Hematopoietic multipotent progenitor cell treated with erythropoietin and hydrocortisone succinate and interleukin-3 and kit ligand, for 15 days (in vitro differentiated cells): ENCODE data around the gene USE1.
"Not testable (repeated sequence)": the region's sequence is repeated elsewhere in the genome, so short reads cannot be mapped to it uniquely, and the experiment has no call there.

Source experiments
- DNase-seq: peaks from one replicate; pipeline ENCODE4 v3.0.0-alpha.2; 2015; ENCODE audit warnings: low spot score

USE1 gene, protein sequence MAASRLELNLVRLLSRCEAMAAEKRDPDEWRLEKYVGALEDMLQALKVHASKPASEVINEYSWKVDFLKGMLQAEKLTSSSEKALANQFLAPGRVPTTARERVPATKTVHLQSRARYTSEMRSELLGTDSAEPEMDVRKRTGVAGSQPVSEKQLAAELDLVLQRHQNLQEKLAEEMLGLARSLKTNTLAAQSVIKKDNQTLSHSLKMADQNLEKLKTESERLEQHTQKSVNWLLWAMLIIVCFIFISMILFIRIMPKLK

DNA sequence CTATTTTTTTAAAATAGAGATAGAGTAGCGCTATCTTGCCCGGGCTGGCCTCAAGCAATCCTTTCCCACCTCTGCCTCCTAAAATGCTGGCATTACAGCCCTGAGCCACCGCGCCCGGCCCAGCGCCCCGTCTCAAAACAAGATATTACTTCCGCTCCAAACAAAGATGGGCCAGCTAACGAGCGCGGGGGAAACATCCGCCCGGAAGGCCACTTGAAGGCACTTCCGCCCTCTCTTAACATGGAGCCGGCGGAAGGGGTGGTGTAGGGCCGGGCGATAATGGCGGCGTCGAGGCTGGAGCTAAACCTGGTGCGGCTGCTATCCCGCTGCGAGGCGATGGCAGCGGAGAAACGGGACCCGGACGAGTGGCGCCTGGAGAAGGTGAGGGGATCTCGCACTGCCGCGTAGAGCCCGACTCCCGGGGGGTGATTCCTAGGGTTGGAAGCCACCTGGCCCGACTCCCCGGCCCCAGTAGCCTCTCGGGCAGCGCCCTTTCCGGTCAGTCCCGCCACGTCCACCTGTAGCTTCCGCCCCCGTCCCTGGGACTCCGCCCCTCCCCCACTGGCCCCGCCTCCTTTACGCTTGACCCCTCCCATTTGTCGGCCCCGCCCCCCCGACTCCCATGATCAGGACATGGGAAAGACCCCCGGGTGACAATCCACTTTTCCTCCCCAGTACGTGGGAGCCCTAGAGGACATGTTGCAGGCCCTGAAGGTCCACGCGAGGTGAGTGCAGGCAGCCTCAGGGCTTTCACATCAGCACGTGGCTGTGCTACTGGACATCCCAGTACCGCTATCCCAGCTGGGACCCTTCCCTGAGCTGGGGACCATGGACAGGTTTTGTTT lies at the start of gene USE1:
USE1 (plus strand) TSS at position 231 of the 845 bp plus-strand sequence; CDS start at position 280, 49 bp downstream.
- peak; percentile 94 for DNase-seq

DNA sequence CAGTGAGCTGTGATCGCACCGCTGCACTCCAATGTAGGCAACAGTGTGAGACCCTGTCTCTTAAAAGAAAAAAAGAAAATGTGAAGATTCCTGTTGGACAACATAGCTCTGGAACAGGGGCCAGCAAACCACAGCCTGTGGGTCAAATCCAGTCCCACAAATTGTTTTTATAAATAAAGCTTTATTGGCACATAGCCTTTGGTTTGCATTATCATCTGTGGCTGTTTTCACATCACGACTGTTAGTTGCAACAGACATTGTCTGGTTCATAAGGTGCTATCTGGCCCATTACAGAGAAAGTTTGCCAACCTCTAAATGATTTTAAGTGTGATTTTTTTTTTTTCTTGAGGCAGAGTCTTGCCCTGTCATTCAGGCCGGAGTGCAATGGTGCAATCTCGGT lies 49.4 kb upstream of the USE1 start:
- no peak for DNase-seq

DNA sequence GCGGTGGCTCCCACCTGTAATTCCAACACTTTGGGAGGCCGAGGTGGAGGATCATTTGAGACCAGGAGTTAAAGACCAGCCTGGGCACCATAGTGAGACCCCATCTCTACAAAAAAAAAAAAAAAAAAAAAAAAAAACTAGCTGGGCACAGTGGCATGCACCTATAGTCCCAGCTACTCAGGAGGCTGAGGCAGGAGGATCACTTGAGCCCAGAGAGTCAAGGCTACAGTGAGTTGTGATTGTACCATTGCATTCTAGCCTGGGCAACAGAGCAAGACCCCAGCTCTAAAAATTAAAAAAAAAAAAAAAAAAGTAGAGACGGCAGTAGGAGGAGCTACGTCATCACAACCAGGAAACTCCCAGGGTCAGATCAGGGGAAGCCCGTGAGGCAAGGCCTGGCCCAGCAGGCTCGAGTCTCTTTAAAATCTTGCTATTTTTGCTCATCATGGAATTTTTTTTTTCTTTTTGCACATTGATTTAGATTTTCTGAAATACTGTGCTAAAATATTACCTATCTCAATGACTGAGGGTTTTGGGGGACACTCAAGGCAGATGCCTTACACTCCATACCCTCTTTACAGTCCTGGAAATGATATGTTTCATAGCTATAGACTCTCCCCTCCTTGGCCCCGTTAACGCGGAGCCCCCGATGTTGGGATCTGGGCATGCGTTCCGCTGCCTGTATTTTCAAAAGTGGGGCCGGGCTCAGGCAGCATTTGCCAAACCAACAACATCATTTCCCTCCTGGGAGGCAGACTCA lies 44.4 kb upstream of the USE1 start:
- DNase-seq, result no peak

DNA sequence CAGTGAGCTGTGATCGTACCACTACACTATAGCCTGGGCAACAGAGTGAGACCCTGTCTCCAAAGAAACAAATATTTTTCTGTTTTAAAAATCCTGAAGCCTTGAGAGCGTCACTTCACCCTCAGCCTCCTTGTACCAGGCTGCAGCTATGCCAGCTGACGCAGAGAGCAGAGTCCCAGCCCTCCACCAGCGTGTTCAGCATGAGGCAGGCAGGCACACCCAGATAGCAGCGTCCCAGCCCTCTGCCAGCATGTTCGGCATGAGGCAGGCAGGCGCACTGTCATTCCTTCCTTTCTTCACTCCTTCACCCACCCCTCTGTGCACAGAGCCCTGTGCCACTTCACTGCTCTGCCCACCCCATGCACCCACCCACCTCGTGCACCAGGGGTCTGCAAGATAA lies 43.3 kb upstream of the USE1 start:
- DNase-seq, result no peak

DNA sequence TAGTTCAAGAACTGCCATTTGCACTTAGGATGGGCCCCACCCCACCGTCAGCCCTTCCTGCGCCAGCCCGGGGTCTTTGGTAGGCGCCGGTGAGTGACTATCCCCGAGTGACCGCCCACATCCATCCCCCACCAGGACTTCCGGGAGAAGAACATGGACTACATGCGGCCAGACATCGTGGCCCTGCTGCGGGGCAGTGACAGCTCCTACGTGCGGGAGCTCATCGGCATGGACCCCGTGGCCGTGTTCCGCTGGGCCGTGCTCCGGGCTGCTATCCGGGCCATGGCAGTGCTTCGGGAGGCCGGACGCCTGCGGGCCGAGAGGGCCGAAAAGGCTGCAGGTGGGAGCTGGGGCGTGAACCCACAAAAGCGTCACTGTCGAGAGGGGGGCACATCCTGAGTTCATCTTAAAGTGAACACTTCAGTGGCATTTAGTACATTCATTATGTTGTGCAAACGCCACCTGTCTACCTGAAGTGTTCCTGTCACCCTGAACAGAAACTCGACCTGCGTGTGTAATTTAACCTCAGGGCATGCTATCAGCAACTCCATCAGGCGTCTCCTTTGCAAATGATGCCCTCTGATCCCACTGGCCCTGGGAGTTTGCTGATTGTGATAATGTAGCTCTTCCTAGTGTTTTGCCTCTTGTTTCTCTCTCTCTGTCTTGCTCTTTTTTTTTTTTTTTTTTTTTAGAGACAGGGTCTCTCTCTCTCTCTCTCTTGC lies 42.4 kb upstream of the USE1 start:
- DNase-seq, result no peak

DNA sequence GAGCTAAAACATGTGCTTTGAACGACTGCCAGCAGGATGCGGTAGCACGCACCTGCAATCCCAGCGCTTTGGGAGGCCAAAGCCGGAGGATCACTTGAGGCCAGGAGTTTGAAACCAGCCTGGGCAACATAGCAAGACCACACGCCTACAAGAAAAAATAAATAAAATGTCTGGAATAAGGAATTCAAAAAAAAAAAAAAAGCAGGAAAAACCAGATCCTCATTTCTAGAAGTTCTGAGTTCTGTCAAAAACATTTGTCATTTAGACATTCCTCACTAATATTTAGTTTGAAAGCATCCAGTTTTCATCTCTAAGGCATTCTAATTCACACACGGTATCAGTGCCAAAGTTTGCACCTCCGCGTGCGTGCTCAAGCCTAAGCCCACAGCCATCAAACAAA lies 36.9 kb upstream of the USE1 start:
- DNase-seq, result no peak

DNA sequence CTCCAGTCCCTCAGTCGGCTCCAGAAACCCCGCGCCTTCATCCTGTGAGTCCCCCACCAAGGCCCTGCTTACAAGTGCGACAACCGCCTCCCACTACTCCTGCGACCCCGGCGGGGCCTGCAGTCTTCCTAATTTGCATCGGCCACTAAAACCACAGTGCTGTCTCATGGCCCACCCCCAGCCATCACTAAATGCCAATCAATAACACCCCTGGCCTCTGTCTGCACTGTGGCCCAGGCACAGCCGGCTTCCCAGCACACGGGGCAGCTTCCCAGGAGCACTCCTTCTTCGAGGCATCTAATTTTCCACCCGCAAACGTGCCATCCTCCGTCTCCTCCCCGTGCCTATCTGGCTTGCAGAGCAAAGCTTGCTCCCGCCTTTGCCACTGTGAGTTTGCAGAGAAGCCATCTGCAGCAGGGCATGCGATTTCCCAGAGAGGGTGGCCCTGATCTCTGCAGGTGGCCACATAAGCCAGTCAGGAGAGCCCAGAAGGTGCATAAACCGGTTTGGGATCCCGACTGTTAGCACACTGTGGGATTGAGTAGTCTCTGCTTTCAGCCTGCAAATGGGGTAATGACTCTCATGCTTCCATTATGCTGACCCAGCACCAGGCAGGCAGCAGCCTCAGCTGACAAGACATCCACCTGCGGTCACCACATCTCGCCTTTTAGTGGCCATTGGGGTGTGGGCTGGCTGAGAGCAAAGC lies 34.0 kb upstream of the USE1 start:
- no peak for DNase-seq

DNA sequence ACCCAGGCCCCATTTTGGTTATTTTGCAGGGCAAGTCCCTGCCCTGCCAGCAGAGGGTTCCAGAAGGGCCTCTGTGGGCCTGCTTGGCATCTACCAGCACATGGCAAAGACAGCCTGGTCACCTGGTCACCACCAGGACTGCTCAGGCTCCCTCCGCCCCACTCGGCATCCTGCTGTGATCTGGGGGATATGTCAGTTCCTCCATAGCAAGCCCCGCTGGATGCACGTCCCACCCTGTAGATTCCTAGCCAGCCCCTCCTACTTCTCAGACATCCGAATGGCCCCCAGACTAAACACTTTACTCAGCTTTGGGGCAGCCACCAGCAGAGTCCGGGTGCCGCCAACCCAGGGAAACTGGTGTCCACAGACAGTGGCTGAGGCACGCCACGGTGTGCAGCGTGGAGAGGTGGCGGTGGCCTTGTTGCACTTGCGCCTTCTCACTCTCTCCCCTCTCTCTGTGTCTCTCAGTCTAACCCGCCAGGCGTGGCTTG lies 31.8 kb upstream of the USE1 start:
- DNase-seq, result no peak

DNA sequence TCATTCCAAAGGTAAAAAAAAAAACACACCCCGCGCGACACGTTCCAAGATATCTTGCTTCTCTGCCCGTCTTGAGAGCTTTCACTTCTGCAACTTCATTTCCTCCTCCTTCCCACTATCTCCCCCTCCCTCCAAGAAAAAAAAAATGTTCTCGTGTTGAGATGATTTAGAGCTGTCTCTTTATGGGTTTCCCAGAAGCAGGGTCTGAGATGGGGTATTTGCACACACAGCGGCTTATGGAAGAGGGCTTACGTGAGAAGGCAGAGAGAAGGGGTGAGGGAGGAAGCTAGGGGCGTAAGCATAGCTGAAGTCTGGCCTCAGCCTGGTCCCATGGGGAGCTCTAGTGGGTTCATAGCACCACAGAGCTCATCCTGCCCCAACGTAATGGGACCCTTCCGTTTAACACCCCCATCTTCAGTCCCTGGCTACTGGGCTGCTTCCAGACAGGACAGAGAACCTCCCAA lies 31.3 kb upstream of the USE1 start:
- no peak for DNase-seq

DNA sequence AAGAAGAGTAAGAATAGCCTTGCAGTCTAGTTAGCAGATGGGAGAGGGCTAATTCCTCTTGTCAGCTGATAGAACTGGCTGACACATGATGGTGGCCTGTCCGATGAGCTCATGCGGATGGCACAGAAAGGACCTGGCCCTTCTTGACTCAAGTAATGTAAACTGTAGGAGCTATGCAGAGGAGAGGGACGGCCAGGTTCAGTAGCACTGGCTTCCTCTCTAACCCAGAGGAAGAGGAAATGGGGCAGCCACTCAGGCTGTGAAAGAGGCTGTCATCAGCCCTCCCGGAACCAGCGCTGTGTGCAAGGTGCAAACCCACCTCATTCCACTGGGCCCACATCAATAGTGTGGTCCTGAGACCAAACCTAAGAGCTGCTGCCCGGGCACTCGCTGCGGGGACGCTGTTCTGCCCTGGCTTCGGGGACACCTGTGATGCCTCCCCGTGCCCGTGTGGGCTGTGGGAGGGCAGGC lies 30.8 kb upstream of the USE1 start:
- no peak for DNase-seq

DNA sequence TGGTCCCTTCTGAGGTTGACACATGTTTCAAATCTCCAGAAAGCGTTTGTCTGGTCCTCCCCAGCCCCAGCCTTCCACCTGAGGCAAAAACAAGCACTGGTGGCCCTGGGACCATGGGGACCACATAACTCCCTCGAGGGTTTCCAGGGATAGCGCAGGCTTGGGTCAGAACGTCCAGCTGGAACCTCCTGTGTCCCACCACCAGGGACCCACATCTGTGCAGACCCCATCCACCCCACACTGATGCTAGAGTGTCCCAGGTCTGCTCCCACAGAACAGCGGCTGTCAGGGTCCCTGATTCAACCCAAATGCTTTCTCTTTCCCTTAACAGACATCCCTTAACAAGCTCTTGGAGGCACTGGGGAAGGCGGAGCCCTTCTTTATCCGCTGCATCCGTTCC lies 29.6 kb upstream of the USE1 start:
- DNase-seq, result no peak

DNA sequence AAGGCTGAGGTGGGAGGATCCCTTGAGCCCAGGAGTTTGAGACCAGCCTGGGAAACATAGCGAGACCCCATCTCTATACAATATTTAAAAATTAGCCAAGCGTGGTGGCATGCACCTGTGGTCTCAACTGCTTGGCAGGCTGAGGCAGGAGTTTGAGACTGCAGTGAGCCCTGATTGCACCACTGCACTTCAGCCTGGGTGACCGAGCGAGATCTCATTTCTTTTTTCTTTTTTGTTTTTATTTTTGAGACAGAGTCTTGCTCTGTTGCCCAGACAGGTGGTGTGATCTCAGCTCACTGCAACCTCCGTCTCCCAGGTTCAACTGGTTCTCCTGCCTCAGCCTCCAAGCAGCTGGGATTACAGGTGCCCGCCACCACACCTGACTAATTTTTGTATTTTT lies 23.4 kb upstream of the USE1 start:
- DNase-seq, result not testable (repeated sequence)

DNA sequence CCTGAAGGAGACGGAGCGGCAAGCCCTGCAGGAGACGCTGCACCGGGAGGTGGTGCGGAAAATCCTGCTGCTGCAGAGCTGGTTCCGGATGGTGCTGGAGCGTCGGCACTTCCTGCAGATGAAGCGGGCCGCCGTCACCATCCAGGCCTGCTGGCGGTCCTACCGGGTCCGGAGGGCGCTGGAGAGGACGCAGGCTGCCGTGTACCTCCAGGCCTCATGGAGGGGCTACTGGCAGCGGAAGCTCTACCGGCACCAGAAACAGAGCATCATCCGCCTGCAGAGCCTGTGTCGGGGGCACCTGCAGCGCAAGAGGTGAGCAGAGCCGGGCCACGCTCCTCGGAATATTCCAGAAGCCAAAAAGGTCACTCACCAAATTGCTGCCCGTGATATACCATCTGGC lies 22.4 kb upstream of the USE1 start:
- DNase-seq, result no peak

DNA sequence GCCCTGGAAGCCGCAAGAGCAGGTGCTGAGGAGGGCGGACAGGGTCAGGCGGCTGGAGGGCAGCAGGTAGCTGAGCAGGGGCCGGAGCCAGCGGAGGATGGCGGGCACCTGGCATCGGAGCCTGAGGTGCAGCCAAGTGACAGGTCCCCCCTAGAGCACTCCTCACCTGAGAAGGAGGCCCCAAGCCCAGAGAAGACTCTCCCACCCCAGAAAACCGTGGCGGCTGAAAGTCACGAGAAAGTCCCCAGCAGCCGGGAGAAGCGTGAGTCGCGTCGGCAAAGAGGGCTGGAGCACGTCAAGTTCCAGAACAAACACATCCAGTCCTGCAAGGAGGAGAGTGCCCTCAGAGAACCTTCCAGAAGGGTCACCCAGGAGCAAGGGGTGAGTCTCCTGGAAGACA lies 20.5 kb upstream of the USE1 start:
- no peak for DNase-seq

DNA sequence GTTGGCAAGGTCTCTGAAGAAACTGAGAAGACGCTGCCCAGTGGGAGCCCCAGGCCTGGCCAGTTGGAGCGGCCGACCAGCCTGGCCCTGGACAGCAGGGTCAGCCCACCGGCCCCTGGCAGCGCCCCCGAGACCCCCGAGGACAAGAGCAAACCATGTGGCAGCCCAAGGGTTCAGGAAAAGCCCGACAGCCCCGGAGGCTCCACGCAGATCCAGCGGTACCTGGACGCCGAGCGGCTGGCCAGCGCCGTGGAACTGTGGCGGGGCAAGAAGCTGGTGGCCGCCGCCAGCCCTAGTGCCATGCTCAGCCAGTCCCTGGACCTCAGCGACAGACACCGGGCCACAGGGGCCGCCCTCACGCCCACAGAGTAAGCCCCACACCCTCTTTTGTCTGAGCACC lies 20.1 kb upstream of the USE1 start:
- DNase-seq, result no peak

DNA sequence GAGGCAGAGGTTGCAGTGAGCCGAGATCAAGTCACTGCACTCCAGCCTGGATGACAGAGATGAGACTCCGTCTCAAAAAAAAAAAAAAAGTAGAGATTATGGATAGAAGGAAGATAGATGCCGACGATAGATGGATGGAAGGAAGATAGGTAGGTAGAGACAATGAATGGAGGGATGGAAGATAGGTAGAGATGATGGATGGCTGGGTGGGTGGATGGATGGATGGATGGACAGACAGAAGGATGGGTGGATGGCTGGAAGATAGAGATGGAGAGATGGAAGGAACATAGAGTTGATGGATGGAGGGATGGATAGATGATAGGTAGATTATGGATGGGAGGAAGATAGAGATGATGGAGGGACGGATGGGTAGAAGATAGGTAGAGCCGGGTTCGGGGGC lies 18.5 kb upstream of the USE1 start:
- no peak for DNase-seq

DNA sequence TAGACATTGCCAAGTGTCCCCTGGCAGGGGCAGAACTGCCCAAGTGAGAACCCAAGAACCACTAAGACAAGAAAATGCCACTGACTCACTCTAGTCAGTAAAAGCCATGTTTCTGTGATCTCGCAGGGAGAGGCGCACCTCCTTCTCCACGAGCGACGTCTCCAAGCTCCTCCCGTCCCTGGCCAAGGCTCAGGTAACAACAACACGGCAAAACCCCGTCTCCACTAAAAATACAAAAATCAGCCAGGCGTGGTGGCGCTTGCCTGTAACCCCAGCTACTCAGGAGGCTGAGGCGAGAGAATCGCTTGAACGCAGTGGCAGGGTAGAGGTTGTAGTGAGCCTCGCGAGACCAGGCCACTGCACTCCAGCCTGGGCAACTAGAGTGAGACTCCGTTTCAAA lies 17.5 kb upstream of the USE1 start:
- no peak for DNase-seq

DNA sequence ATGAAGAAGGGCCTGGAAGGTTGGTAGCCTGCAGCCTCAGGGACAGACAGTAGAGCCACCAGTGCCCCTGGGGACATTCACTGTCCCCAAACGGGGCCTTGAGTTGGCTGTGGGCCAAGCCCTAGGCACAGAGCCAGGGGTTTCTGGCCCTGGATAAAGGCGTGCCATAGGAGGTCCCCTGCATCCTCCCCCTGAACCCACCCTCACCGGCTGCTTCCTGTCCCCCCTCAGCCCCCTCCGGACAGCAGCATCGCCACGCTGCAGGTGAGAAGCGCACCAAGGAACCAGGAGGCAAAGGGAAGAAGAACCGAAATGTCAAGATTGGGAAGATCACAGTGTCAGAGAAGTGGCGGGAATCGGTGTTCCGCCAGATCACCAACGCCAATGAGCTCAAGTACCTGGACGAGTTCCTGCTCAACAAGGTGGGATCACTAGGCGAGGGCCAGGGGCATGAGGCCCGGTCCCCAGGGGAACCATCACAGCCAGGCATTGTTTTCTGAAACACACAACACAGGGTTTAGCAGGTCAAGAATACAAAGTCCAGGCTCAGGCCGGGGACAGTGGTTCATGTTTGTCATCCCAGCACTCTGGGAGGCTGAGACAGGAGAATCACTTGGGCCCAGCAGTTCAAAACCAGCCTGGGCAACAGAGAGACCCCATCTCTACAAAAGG lies 14.6 kb upstream of the USE1 start:
- DNase-seq, result no peak

DNA sequence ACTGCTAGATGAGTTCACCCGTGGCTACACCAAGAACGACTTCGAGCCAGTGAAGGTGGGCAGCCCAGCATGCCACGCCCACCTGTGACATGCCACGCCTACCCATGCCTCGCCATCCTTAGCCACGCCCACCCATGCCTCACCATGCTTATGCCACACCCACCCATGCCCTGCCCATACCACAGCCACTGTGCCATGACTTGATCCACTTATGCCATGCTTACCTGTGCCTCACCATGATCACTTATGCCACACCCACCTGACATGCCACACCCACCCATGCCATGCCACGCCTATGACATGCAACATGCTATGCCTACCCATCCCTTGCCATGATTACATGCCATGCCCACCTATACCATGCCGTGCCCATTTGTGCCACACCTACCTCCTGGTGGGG lies 12.9 kb upstream of the USE1 start:
- DNase-seq, result peak; percentile 67

DNA sequence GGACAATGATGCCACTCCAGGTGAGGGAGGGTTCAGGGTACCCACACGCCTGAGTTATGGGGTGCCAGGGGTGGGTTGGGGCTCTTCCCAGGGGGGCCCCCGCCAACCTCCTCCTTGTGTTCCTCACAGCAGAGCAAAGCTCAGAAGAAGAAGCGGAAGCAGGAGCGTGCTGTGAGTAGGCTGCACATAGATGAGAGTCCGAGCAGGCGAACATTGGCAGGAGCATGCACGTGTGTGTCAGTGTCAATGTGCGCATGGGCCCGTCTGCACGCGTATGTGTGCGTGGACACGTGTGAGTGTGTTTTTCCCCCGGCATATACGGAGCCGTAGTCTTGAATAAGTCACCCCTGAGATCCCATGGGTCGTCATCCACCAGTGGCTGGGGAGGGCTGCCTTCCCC lies 12.4 kb upstream of the USE1 start:
- no peak for DNase-seq
